HCT116 (cell line): ENCODE data around the gene FAM219A. TPM values are rescaled to one million over a fixed set of nuclear protein-coding genes. Genes with fewer than 3 reads are reported as not detected.
A peak's percentile ranks its signal among the peaks of the same experiment; 100 is the strongest.

Experiments
- ATAC-seq: fragments of 200-7000 bp; cut with Tn5 transposase; 2 replicates; pipeline ENCODE4 v1.9.1; 2020; ENCODE audit warnings: mild to moderate bottlenecking, moderate library complexity
- BruUV-seq: library from RNA; stranded (reverse); fragments of 400-500 nt; replicated peaks from 2 replicates; lab custom pipeline; 2021; lab: Mats Ljungman, UMichigan
- CTCF ChIA-PET: fragments of 300-600 bp; sonication (Branson Sonifier 250); formaldehyde crosslinking; loops from one replicate; lab custom pipeline; 2021; ENCODE audit warnings: antibody characterized with exemption; lab: Charles Lee
- POLR2A ChIA-PET: fragments of 300-600, 350-600 bp; sonication (Branson Sonifier 250); formaldehyde crosslinking; loops from one replicate; lab custom pipeline; 2021; ENCODE audit warnings: antibody characterized with exemption; lab: Charles Lee
- RAD21 ChIA-PET, 2 experiments: fragments of 300-600 bp; sonication (Branson Sonifier 250); formaldehyde crosslinking; loops; one replicate each; lab custom pipeline; 2023; ENCODE audit warnings: low total read pairs in 2 of 2; ENCODE audit not compliant: uncharacterized antibody in 2 of 2, unreplicated experiment in 2 of 2, low non-redundant PET in 1 of 2; lab: Charles Lee
- DNase-seq: peaks from one replicate; pipeline ENCODE4 v3.0.0-alpha.2; 2010; ENCODE audit warnings: low read depth, low spot score
- H2AFZ ChIP-seq: fragments of 200-600 bp; shearing (Covaris generic), sonication (generic); 2 replicates; pipeline ENCODE4 v1.6.1; 2017; ENCODE audit warnings: low read depth, mixed run types, mixed read lengths, antibody characterized with exemption, low read length; ENCODE audit not compliant: poor library complexity, severe bottlenecking
- H3K27ac ChIP-seq: 2 replicates; pipeline ENCODE4 v1.5.1; 2012; ENCODE audit warnings: low read depth, low read length
- H3K27me3 ChIP-seq: fragments of 200-600 bp; sonication (generic); 2 replicates; pipeline ENCODE4 v1.6.1; 2016; ENCODE audit warnings: mixed run types, low read length, mixed read lengths; ENCODE audit not compliant: insufficient read depth
- H3K36me3 ChIP-seq, 2 experiments: fragments of 200-500 bp in 1 of 2; fragments of 200-600 bp in 1 of 2; sonication (Bioruptor generic) in 1 of 2; sonication (generic) in 1 of 2; 2 replicates each; pipeline versions ENCODE4 v1.5.1 to v1.6.1; 2014 to 2016; ENCODE audit warnings: low read length in 2 of 2, inconsistent platforms in 1 of 2, mixed read lengths in 1 of 2, mixed run types in 1 of 2; ENCODE audit not compliant: insufficient read depth in 2 of 2, control insufficient read depth in 1 of 2
- H3K4me1 ChIP-seq, 2 experiments: fragments of 200-600 bp in 1 of 2; sonication (generic) in 1 of 2; 2 replicates each; pipeline versions ENCODE4 v1.5.1 to v1.6.1; 2012 to 2017; ENCODE audit warnings: low read length in 2 of 2, inconsistent platforms in 1 of 2, mild to moderate bottlenecking in 1 of 2, mixed read lengths in 1 of 2, mixed run types in 1 of 2, moderate library complexity in 1 of 2; ENCODE audit not compliant: insufficient read depth in 2 of 2, control insufficient read depth in 1 of 2
- H3K4me2 ChIP-seq: fragments of 200-600 bp; sonication (generic); 2 replicates; pipeline ENCODE4 v1.6.1; 2017; ENCODE audit warnings: mixed run types, low read length, mixed read lengths
- H3K4me3 ChIP-seq, 2 experiments: fragments of 200-600 bp in 1 of 2; sonication (generic) in 1 of 2; replicated peaks in 1 of 2; 2 replicates each; pipeline ENCODE4 v1.5.1; 2011 to 2016; ENCODE audit warnings: low read length in 2 of 2, control low read depth in 1 of 2, low read depth in 1 of 2, mild to moderate bottlenecking in 1 of 2, mixed read lengths in 1 of 2, mixed run types in 1 of 2
- H3K79me2 ChIP-seq: fragments of 200-600 bp; sonication (generic); 2 replicates; pipeline ENCODE4 v1.6.1; 2017; ENCODE audit warnings: mild to moderate bottlenecking, mixed run types, low read length, moderate library complexity, mixed read lengths; ENCODE audit not compliant: insufficient read depth
- H3K9ac ChIP-seq: fragments of 200-600 bp; sonication (generic); 2 replicates; pipeline ENCODE4 v1.6.1; 2016; ENCODE audit warnings: low read length, mixed read lengths
- H3K9me2 ChIP-seq: fragments of 200-600 bp; sonication (generic), shearing (Covaris generic); 2 replicates; pipeline ENCODE4 v1.6.1; 2017; ENCODE audit warnings: mixed run types, mild to moderate bottlenecking, moderate library complexity; ENCODE audit not compliant: insufficient read depth
- H3K9me3 ChIP-seq, 2 experiments: fragments of 200-500 bp in 1 of 2; fragments of 200-600 bp in 1 of 2; sonication (Bioruptor generic) in 1 of 2; sonication (generic) in 1 of 2; 2 replicates each; pipeline ENCODE4 v1.6.1; 2014 to 2017; ENCODE audit warnings: low read length in 2 of 2, mixed read lengths in 2 of 2, inconsistent platforms in 1 of 2, low read depth in 1 of 2, mild to moderate bottlenecking in 1 of 2, mixed run types in 1 of 2, moderate library complexity in 1 of 2; ENCODE audit not compliant: control insufficient read depth in 1 of 2, insufficient read depth in 1 of 2
- H4K20me1 ChIP-seq: fragments of 200-600 bp; sonication (generic), shearing (Covaris generic); 2 replicates; pipeline ENCODE4 v1.6.1; 2017; ENCODE audit warnings: mixed run types, mild to moderate bottlenecking, moderate library complexity; ENCODE audit not compliant: insufficient read depth
- EZH2 ChIP-seq: fragments of 200-600 bp; sonication (generic); IDR thresholded peaks from 2 replicates; pipeline ENCODE4 v1.6.1; 2017; ENCODE audit warnings: antibody characterized with exemption, mixed run types
- EZH2phosphoT487 ChIP-seq: fragments of 200-600 bp; IDR thresholded peaks from 2 replicates; pipeline ENCODE4 v1.6.1; 2018; ENCODE audit warnings: antibody characterized with exemption, borderline replicate concordance
- FOSL1 ChIP-seq: IDR thresholded peaks from 2 replicates; pipeline ENCODE4 v1.6.1; 2012; ENCODE audit warnings: low read depth
- POLR2A ChIP-seq: IDR thresholded peaks from 2 replicates; pipeline ENCODE4 v1.7.0; 2011; ENCODE audit warnings: borderline replicate concordance; ENCODE audit not compliant: insufficient read depth, insufficient read length; ENCODE audit errors: extremely low read depth
- POLR2AphosphoS5 ChIP-seq: IDR thresholded peaks from 2 replicates; pipeline ENCODE4 v1.6.1; 2011; ENCODE audit warnings: mild to moderate bottlenecking, low read depth, low read length, moderate library complexity
- RAD21 ChIP-seq: IDR thresholded peaks from 2 replicates; pipeline ENCODE4 v1.6.1; 2012; ENCODE audit warnings: low read depth, mild to moderate bottlenecking
- SP1 ChIP-seq: IDR thresholded peaks from 2 replicates; pipeline ENCODE4 v1.6.1; 2012; ENCODE audit warnings: low read depth
- TCF7L2 ChIP-seq: IDR thresholded peaks from 2 replicates; pipeline ENCODE4 v1.7.0; 2011; ENCODE audit warnings: borderline replicate concordance, inconsistent platforms; ENCODE audit not compliant: insufficient read depth, insufficient read length; ENCODE audit errors: extremely low read depth
- YY1 ChIP-seq: IDR thresholded peaks from 2 replicates; pipeline ENCODE4 v1.6.1; 2011; ENCODE audit warnings: low read length, low read depth, moderate library complexity, mild to moderate bottlenecking; ENCODE audit not compliant: insufficient replicate concordance; ENCODE audit errors: extremely low read depth
- ZFX ChIP-seq: fragments of 450-650 bp; IDR thresholded peaks from 2 replicates; pipeline ENCODE4 v1.6.1; 2017
- ZNF274 ChIP-seq: fragments of 200-500 bp; sonication (Bioruptor generic); IDR thresholded peaks from 2 replicates; pipeline ENCODE4 v1.6.1; 2014; ENCODE audit warnings: mild to moderate bottlenecking, low read depth, low read length, inconsistent platforms
- intact Hi-C: fragments of 100-400 bp; cut with micrococcal nuclease; formaldehyde crosslinking; loops from 2 replicates; pipeline ENCODE4 v1.10.0; 2022
- total RNA-seq: library from RNA; stranded (reverse); gene quantifications from one replicate; pipeline ENCODE4 v1.2.1, GENCODE V29; 2021; ENCODE audit not compliant: unreplicated experiment
- TF ChIP-seq, protein P1 (sequence below): IDR thresholded peaks from 2 replicates; pipeline ENCODE4 v1.6.1; 2011; ENCODE audit warnings: mild to moderate bottlenecking, low read length, moderate library complexity; ENCODE audit not compliant: insufficient replicate concordance; ENCODE audit errors: extremely low read depth
- TF ChIP-seq, protein P2 (sequence below): IDR thresholded peaks from 2 replicates; pipeline ENCODE4 v1.6.1; 2012; ENCODE audit warnings: low read depth
- TF ChIP-seq, protein P3 (sequence below): IDR thresholded peaks from 2 replicates; pipeline ENCODE4 v1.6.1; 2012
- TF ChIP-seq, protein P4 (sequence below), 3 experiments: fragments of 200-600 bp in 1 of 3; sonication (generic) in 1 of 3; IDR thresholded peaks in 2 of 3; conservative IDR thresholded peaks in 1 of 3; 2 replicates each; pipeline ENCODE4 v1.5.1; 2012 to 2017; ENCODE audit warnings: low read depth in 2 of 3, low read length in 2 of 3, antibody characterized with exemption in 1 of 3, borderline replicate concordance in 1 of 3, control low read depth in 1 of 3, mild to moderate bottlenecking in 1 of 3, mixed read lengths in 1 of 3, mixed run types in 1 of 3, moderate library complexity in 1 of 3; ENCODE audit not compliant: insufficient read depth in 1 of 3

The FAM219A gene
- total RNA-seq, 1 experiment from 2014 or later, result 13.4 TPM

- TF ChIP-seq, protein P1, sequence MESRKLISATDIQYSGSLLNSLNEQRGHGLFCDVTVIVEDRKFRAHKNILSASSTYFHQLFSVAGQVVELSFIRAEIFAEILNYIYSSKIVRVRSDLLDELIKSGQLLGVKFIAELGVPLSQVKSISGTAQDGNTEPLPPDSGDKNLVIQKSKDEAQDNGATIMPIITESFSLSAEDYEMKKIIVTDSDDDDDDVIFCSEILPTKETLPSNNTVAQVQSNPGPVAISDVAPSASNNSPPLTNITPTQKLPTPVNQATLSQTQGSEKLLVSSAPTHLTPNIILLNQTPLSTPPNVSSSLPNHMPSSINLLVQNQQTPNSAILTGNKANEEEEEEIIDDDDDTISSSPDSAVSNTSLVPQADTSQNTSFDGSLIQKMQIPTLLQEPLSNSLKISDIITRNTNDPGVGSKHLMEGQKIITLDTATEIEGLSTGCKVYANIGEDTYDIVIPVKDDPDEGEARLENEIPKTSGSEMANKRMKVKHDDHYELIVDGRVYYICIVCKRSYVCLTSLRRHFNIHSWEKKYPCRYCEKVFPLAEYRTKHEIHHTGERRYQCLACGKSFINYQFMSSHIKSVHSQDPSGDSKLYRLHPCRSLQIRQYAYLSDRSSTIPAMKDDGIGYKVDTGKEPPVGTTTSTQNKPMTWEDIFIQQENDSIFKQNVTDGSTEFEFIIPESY, result no peak
- no peak for TF ChIP-seq EZH2phosphoT487
- TF ChIP-seq SP1, result peak; percentile 28; the same call in 1 of the 2 replicates
- TF ChIP-seq, all 23 proteins: peak for 5
Observed at GRCh38 chr9:34463098-34463900, 4.9 kb upstream of the FAM219A start (continued).

DNA sequence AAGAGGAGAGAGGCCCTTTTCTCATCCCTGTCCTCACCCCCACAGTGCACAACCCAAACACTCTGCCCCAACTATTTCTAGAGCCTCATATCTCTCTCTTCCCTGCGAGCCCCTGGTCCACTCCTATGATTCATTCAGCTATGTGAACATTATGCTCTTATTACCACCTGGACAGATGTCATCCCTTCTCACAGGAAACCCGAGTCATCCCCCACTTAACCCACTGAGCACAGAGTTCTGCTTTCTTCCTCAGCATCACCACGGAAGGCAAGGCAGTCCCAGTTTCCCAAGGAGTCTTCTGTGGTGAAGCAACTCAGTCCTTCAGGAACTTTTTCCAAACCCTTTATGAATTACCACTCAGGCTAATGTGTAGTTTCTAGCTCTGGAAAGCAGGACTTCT, 1.6 kb upstream of the FAM219A start:
- Histone ChIP-seq H3K9me2 (no peaks in the 10 kb centered on the region), H3K27me3 (no peaks in the 10 kb centered on the region), H3K4me1 (peaks cover 18 to 46% of the 10 kb centered on the region in 2 experiments), H3K79me2 (peaks cover 19% of the 10 kb centered on the region), H3K4me3 (no peak overlapping the region), H3K36me3 (no peaks in the 10 kb centered on the region), H4K20me1 (no peaks in the 10 kb centered on the region), H3K27ac (no peak overlapping the region), H2AFZ (no peak overlapping the region), H3K9me3 (no peaks in the 10 kb centered on the region), H3K9ac (no peak overlapping the region), H3K4me2 (0 out of 2 replicates have a peak overlapping the region, but pooled peaks have one; percentile 2)
- ChIA-PET CTCF (interaction anchor here (1.0 kb wide), 1 partner anchor 56 kb away, joined by 3 read pairs; no protein-coding TSS in a partner anchor), RAD21 (no interaction called here), POLR2A (no interaction called here)
- ATAC-seq (no peak), DNase-seq (no peak)
- no TSS peak for BruUV-seq
- intact Hi-C loops, result loop anchor here (5.0 to 10.0 kb wide), 2 partner anchors 42 to 415 kb away; partner anchors contain the start of gene UBAP2
- TF ChIP-seq, protein P2, sequence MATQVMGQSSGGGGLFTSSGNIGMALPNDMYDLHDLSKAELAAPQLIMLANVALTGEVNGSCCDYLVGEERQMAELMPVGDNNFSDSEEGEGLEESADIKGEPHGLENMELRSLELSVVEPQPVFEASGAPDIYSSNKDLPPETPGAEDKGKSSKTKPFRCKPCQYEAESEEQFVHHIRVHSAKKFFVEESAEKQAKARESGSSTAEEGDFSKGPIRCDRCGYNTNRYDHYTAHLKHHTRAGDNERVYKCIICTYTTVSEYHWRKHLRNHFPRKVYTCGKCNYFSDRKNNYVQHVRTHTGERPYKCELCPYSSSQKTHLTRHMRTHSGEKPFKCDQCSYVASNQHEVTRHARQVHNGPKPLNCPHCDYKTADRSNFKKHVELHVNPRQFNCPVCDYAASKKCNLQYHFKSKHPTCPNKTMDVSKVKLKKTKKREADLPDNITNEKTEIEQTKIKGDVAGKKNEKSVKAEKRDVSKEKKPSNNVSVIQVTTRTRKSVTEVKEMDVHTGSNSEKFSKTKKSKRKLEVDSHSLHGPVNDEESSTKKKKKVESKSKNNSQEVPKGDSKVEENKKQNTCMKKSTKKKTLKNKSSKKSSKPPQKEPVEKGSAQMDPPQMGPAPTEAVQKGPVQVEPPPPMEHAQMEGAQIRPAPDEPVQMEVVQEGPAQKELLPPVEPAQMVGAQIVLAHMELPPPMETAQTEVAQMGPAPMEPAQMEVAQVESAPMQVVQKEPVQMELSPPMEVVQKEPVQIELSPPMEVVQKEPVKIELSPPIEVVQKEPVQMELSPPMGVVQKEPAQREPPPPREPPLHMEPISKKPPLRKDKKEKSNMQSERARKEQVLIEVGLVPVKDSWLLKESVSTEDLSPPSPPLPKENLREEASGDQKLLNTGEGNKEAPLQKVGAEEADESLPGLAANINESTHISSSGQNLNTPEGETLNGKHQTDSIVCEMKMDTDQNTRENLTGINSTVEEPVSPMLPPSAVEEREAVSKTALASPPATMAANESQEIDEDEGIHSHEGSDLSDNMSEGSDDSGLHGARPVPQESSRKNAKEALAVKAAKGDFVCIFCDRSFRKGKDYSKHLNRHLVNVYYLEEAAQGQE, result no peak
- TF ChIP-seq YY1, result no peak
- TF ChIP-seq ZFX, result no peak
- no peak for TF ChIP-seq SP1
- TF ChIP-seq, protein P3, sequence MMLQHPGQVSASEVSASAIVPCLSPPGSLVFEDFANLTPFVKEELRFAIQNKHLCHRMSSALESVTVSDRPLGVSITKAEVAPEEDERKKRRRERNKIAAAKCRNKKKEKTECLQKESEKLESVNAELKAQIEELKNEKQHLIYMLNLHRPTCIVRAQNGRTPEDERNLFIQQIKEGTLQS, result no peak
- no peak for TF ChIP-seq EZH2
- no peak for TF ChIP-seq RAD21
- TF ChIP-seq, protein P4, sequence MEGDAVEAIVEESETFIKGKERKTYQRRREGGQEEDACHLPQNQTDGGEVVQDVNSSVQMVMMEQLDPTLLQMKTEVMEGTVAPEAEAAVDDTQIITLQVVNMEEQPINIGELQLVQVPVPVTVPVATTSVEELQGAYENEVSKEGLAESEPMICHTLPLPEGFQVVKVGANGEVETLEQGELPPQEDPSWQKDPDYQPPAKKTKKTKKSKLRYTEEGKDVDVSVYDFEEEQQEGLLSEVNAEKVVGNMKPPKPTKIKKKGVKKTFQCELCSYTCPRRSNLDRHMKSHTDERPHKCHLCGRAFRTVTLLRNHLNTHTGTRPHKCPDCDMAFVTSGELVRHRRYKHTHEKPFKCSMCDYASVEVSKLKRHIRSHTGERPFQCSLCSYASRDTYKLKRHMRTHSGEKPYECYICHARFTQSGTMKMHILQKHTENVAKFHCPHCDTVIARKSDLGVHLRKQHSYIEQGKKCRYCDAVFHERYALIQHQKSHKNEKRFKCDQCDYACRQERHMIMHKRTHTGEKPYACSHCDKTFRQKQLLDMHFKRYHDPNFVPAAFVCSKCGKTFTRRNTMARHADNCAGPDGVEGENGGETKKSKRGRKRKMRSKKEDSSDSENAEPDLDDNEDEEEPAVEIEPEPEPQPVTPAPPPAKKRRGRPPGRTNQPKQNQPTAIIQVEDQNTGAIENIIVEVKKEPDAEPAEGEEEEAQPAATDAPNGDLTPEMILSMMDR (IDR thresholded peaks at IDR 0.05 in 2 of 3, conservative IDR thresholded peaks at IDR 0.05 in 1 of 3; ENCODE audit: borderline replicate concordance in 1 of 3, insufficient read depth in 1 of 3, low read depth in 2 of 3, low read length in 2 of 3), result no peak
- no peak for TF ChIP-seq POLR2AphosphoS5
- no peak for TF ChIP-seq FOSL1
- no peak for TF ChIP-seq TCF7L2
- no peak for TF ChIP-seq POLR2A
- no peak for TF ChIP-seq ZNF274
